GM21515 (cell line): ENCODE results near the gene ZNF335.
A peak's percentile ranks its signal among the peaks of the same experiment; 100 is the strongest.

ENCODE experiments used
- ATAC-seq: cut with Tn5 transposase; IDR thresholded peaks from one replicate; pipeline ENCODE4 v1.9.1; 2021; ENCODE audit not compliant: unreplicated experiment

The ZNF335 gene

DNA sequence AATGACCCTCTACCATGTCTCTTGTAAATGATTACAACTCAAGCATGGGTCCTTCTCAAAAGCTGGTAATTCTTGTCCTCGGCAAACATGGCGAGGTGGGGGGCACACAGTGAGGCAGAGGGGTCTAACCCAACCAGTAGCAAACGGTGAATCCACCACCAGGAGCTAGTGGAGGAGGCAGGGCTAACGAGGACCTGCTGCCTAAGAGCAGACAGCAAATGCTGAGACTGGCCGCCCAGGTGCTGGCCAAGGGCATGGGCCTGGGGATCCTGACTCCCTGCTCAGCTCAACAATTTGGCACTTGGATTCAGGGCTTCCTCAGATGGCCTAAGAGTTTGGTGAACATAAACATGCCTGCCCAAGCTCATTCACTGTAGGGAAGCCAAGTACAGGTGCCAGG is 19.1 kb downstream of the ZNF335 start:
- no peak for ATAC-seq

DNA sequence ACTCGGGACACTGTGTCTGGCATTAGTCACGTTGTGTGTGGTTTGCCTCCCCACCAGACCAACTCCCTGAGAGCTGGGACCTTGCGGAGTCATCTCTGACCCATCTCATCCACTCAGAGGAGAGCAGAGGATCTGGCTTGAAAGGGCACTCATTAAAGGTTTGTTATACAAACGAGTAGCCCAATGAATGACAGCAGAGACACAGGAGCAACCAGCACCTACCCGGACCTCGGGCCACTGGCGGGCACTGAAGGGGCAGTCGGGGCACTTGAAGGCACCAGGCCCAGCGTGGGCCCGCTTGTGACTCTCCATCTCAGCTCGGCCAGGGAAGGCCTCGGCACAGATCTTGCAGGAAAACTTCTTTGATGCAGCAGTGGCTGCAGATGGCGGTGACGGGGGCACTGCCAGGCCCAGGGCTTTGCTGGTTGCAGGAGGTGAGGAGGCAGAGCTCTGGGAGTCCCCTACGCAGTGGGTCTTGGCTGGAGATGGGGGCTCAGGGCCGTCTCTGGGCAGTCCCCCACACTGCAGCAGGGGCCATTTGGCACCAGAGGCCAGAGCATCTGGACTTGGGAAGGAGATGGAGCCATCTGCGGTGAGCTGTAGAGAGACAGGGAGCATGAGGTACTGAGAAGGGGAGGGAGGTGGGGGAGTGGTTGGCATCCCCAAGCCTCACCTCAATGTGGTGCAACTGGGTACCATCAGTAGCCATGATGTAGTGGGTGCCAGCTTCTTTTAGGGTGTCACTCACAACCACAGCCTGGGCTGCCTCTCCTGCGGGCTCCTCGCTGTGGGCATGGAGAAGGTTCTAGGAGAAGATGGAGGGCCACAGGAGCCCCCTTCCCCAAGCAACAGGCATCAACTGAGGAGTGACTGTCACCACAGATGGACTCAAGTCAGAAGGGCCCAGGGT is 19.8 kb downstream of the ZNF335 start:
- no peak for ATAC-seq

DNA sequence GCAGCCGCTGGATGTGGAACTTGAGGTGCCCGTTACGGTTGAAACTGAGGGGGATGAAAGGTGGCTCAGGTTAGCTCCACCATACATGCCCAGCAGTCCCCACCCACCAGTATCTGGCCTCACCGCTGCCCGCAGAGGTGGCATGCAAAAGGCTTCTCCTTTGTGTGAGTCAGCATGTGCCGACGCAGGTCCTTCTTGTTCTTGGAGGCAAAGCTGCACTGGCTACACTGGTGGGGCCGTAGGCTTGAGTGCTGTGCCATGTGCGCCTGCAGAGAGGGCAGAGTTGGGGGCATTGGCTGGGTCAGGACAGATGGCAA is 21.7 kb downstream of the ZNF335 start:
- ATAC-seq = no peak

DNA sequence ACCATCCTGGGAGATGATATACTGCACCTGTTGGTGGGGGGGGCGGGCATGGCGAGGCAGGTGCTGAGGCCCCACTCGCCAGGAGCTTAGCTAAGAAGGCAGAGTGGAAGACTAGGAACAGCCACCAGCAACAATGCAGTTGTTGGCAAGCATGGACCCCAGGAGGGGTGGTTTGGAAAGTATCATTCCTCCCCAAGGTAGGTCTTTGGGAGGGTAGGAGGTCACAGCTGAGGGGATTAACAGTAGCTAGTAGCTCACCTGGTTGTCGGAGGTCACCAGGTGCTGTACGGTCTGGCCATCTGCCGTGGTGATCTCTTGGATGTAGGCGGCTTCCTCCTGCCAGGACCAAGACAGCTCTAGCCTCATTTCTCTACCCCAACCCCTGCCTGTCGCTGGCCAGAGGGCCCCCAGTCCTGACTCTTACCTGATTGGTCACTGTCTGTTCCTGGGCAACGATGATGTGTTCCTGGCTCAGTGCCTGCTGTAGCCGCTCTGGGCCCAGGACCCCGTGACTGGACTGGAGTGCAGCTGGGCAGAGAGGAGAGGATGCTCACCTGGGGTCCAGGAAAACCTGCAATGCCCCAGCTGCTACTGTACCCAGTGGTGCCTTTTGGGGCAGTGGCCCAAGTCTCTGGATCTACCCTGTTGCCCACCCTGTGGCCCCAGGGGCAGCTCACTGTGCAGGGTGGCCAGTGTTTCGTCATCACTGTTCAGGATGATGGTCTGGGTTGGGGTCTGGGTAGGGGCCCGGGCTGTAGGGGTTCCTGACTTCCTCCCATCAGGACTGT is 22.3 kb downstream of the ZNF335 start:
- ATAC-seq = no peak

DNA sequence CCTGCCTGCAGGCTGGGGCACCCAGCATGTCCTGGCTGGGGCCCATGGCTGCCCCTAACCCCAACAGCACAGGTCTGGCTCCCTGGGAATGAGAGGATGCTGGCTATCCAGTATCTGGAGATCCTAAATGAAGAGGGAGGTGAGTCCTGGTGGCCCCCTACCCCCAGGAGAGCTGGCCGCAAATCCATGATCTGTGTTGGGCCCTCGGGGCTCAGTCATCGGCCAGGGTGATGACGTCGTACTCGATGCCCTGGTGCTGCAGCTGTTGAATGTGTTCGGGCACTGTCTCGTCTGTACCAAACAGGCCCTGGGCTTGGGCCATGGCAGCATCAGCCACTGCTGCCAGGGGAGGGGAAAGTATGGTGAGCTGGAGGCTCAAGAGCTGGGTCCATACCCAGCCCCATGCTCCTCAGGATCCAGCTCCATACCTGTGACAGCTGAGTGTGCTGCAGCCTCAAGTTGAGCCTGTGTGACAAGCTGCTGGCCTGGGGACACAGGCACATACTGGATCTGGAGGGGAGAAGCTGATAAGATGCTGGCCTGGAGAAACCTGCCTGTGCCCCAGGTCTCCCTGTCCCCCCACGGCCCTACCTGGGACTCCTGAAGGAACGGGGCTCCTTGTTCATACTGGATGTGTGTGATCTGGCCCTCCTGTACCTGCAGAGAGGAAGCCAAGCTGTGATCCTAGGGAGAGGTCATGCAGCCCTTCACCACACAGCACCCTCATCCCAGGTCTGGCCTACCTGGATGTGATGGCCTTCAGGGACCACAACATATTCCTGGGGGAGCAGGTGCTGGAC is 23.1 kb downstream of the ZNF335 start:
- ATAC-seq = no peak

DNA sequence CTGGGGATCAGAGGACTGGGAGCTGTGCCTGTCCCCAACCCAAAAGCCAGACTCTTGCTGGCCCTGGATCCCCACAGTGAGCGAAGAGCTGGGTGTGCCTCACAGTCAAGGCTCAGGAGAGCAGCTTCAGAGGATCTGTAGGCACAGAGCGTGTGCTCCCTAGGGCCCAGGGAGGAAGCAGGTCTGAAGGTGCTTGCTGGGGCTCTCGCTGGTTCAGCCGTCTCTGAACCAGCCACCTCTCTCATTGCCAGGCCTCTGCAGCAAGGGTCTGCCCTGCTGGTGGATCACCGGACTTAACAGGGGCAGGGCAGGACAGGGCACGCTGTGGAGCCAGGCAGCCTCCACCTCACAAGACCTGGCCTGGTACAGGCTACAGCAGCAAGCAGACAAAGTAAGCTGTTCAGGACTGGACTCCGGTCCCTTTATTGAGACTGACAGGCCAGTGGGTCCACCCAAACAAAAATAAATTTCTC is 23.7 kb downstream of the ZNF335 start:
- no peak for ATAC-seq

DNA sequence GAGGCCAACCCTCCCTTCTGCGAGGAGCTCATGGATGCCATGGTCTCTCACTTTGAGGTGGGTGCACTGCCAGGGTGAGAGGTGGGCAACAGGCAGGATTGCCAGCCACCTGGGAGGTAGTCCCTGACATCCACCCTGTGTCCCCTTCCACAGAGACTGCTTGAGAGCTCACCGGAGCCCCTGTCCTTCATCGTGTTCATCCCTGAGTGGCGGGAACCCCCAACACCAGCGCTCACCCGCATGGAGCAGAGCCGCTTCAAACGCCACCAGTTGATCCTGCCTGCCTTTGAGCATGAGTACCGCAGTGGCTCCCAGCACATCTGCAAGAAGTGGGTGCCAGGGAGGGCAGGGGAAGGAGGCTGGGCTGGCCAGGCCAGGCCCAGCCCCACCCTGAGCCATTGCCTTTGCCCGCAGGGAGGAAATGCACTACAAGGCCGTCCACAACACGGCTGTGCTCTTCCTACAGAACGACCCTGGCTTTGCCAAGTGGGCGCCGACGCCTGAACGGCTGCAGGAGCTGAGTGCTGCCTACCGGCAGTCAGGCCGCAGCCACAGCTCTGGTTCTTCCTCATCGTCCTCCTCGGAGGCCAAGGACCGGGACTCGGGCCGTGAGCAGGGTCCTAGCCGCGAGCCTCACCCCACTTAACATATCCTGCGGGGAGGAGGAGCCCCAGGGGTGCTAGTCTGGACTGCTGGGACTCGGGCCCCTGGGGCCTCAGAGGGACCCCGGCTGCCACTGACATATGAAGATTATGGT is 24.7 kb downstream of the ZNF335 start:
- no peak for ATAC-seq

DNA sequence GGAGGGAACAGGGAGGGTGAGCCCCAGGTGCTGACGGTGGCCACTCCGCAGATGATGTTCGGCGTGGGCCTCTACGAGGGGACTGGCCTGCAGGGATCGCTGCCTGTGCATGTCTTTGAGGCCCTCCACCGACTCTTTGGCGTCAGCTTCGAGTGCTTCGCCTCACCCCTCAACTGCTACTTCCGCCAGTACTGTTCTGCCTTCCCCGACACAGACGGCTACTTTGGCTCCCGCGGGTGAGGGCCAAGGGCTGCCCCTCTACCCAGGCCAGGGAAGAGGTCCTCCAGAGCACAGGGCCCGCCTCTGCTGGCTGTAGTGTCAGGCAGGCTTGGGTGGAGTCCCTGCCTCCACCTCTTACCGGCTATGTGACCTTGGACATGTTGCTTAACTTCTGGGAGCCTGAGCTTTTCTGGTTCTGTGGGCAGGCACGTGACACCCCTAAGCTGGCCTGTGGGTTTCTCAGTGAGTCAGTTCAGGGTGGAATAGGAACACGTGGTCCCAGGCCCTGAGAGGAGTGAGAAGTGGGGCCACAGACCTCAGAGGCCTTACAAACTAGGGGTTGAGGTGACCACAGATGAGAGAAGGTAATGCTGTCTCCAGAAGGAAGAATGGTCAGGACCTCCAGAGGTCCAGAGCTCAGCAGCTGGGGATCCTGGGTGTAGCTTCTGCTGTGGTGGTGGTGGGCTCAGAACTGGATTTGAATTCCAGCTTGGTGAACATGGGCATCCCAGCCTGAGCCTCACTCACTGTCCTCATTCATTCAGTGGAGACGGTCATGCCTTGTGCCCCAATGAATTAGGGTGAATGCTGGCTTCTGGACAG is 25.6 kb downstream of the ZNF335 start:
- no peak for ATAC-seq

DNA sequence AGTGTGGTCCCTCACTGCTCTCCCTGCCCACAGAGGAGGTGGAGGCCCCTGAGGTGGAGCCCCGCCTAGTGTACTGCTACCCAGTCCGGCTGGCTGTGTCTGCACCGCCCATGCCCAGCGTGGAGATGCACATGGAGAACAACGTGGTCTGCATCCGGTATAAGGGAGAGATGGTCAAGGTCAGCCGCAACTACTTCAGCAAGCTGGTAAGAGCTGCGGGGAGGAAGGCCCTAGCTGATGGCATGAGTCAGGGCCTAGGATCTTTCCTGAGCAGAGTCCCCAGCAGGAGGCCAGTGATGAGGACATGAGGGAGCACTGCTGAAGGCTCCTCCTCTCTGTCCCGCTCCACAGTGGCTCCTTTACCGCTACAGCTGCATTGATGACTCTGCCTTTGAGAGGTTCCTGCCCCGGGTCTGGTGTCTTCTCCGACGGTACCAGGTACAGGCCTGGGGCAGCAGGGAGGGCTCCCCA is 26.3 kb downstream of the ZNF335 start:
- no peak for ATAC-seq

DNA sequence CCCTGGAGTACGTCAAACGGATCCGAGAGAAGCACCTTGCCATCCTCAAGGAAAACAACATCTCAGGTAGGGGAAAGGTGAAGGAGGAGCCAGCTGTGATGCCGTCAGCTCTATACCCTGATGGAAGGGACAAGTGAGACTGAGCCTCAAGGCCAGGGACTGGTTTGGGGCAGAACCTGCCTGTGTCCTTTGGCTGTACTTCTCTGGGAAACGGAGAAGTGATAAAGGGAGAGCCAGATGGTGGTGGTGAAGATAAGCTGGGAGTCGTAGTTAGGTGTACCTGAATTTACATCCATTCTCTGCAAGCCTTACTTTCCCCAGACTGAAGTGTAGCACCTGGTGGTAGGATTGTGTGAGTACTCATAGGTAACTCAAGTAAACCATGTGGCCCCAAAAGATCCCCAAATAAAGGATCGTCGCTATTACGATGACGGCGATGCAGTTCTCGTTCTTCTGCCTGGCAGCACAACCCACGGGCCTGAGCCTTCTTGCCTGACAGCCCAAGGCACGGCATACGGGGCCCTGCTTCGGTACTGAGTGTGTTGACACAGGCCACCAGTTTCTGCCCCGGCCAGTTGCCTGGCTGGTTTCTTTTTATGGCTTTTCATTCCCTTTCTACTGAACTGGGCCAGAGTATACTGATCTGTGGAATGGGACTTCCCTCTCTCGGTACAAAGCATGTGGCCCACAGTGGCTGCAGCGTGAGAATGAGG is 26.9 kb downstream of the ZNF335 start:
- ATAC-seq = no peak

DNA sequence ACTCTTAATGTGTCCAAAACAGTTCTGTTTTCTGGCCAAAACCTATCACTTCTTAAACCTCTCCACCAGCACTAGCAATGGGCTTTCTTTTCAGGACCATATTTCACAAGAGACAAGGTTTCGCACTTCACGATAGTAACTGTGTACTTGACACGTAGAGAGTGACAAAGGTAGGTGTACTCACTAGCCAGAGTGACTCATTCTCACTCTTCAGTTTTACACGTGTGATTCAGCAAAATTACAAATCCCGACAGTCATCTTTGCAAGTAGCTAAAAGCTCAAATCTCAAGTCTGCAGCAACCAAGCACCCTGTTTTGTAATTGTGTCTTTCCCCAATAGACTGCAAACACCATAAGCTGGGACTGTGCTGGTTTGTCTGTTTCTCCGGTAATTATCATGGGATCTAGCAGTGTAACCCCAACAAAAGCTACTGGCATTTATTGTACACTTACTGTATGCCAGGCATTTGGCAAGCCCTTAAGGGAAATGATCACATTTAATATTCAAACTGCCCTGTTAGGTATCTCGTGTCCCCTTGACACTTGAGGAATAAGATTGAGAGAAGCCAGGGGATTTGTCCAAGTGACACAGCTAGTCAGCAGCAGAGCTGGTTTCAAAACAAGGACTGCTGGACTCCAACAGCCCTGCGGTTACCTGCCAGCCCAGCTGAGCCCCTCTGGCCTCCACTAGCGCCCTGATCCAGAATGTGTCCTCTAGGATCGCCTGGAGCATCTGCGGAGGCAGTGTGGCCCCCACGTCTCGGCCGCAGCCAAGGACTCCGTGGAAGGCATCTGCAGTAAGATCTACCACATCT is 27.6 kb downstream of the ZNF335 start:
- no peak for ATAC-seq

DNA sequence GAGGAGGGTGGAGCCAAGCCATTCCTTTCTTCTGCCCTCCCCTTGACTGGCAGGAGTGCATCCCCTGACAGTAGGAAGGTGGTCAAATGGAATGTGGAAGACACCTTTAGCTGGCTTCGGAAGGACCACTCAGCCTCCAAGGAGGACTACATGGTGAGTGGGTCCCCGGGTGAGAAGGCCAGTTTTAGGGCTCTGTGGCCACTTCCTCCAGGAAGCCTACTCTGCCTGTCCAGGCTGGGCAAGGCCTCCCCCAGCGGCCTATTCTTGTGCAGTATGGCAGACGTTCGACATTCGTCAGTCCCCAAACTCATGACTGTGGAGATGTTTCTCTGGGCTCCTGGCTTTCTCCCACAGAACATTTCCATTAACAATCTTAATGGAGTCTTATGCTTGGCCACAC is 28.4 kb downstream of the ZNF335 start:
- ATAC-seq = no peak

DNA sequence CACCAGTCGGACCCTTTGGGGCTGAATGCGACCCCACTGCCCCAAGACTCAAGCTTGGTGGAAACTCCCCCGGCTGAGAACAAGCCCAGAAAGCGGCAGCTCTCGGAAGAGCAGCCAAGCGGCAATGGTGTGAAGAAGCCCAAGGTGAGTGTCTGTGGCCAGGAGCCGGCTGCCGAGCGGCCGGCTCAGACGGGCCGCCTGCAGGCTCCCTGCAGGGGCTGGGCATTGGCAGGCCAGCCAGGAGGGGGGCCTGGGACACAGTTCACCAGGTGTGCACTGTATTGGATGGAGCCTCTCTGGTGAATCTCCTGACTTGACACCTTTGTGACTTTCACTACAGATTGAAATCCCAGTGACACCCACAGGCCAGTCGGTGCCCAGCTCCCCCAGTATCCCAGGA is 31.5 kb downstream of the ZNF335 start:
- ATAC-seq = no peak

DNA sequence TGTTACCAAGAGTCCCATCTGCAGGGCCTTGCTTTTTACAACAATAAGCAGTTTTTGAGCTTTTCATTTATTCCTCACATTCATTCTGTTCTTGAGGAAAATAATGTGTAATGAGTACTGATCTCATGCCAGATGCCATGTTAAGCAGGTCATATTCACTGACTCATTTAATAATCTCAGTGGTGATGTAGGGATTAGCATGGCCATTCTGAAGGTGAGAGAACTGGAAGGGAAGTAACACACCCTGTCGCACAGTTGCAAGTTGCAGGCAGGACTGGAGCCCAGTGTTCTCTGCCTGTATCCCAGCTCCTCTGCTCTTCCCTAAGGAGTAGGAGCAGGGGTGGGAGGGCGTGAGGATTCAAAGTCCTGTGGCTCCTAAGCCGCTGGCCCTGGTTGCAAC is 31.9 kb downstream of the ZNF335 start:
- ATAC-seq = no peak

DNA sequence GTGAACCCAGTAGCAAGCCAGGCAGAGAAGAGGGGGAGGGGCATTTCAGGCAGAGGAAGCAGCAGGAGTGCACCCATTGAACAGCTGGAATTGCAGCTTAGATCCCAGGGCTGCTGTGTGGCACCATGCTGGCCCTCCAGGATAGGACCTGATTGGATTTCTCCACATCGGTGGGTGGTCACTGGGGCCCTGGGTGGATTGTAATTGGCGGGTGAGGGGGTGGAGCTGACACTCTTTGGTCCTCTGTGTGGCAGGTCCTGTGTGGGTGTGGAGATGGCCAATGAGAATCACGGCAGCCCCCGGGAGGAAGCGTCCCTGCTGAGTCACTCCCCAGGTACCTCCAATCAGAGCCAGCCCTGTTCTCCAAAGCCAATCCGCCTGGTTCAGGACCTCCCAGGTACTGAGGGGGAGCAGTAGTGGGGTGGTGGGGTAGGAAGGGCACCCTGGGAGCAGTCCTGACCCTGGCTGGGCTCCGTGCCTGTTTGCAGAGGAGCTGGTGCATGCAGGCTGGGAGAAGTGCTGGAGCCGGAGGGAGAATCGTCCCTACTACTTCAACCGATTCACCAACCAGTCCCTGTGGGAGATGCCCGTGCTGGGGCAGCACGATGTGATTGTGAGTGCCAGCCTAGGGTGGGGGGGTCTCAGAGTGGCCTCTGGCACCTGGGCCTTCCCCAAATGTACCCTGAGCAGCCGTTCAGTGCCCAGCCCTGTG is 33.1 kb downstream of the ZNF335 start:
- ATAC-seq = no peak

DNA sequence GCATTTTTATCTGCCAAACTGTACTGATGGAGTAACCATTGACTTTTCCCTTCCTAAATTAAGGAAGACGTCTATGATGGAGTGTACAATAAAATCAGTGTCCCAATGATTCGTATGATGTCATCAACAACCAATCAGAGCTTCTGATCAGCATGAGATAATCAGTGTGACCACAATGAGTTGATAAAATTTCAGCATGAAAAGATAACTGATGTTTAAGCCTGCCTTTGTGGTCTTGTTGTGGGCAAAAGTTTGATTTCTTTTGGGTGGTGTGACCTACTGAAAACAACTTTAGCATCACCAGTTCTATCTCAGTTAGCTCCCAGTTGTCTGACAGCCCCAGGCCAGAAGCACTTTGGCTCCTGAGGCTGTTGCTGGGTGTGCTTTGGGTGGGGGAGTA is 34.2 kb downstream of the ZNF335 start:
- ATAC-seq = no peak

DNA sequence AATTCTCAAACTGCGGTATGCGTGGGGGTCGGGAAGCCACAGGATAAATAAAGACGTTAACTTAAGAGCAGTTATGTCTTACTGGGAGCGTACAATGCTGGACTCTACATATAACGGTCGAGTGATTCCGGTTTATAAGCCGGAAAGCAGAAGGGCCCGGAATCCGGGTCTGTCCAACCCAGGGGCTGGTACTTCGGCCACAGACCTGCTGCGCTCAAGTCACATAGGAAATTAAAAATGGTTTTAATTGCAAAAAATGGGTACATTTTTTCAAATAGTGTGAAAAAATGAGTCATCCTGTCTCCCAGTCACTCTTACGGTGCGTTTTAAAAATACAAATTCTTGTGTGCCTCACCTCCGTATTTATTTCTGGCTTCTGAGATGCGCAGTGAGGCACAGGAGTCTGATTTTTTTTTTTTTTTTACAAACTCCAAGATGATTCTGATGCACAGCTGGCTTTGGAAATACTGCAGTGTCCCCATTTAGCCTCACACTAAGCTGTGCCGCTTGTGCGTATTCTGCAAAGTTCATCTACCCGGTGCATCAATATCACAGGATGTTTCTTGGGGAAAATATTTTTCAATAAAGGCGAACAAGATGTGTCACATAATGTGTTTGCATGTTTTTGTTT is 36.5 kb downstream of the ZNF335 start:
- ATAC-seq = peak; percentile 23
